Activated CD4-positive, alpha-beta T cell treated with anti-CD3 and anti-CD28 coated beads, Interleukin-2, amount 10 ng/mL, durations not matched to agents 24 days and 14 days (primary cell): Measurements from ENCODE around the gene DIP2C. TPM values are rescaled to one million over a fixed set of nuclear protein-coding genes. Genes with fewer than 3 reads are reported as not detected.

Source experiments
- DNase-seq: peaks from one replicate; pipeline ENCODE4 v3.0.0; 2022
- H3K27ac Mint-ChIP-seq: one replicate; pipeline ENCODE4 v1.8.0; 2022; ENCODE audit warnings: mild to moderate bottlenecking, mixed read lengths
- H3K27me3 Mint-ChIP-seq: one replicate; pipeline ENCODE4 v1.8.0; 2022; ENCODE audit warnings: mixed read lengths
- H3K36me3 Mint-ChIP-seq: one replicate; pipeline ENCODE4 v1.8.0; 2022; ENCODE audit warnings: low read depth, mild to moderate bottlenecking, mixed read lengths
- H3K4me1 Mint-ChIP-seq: one replicate; pipeline ENCODE4 v1.8.0; 2021; ENCODE audit warnings: mixed read lengths
- H3K4me3 Mint-ChIP-seq: one replicate; pipeline ENCODE4 v1.8.0; 2022; ENCODE audit warnings: mild to moderate bottlenecking, moderate library complexity, mixed read lengths
- H3K9me3 Mint-ChIP-seq: one replicate; pipeline ENCODE4 v1.8.0; 2021; ENCODE audit warnings: mixed read lengths
- intact Hi-C: fragments of 100-400 bp; cut with micrococcal nuclease; formaldehyde crosslinking; loops from one replicate; pipeline ENCODE4 v1.15.1; 2023
- total RNA-seq: library from RNA; stranded (reverse); gene quantifications from 2 replicates; pipeline ENCODE4 v1.2.3, GENCODE V29; 2022

The DIP2C gene
- total RNA-seq, 1 donor from 2014 or later, result 1.4 TPM

GRCh38 chr10:381805-382204, 307.7 kb downstream of the DIP2C start:
- Mint-ChIP-seq H3K27ac (peak overlapping the region; percentile 39), H3K36me3 (peaks cover 4% of the 10 kb centered on the region), H3K4me3 (peak overlapping the region; percentile 35), H3K27me3 (no peaks in the 10 kb centered on the region), H3K9me3 (no peaks in the 10 kb centered on the region), H3K4me1 (peaks cover 9% of the 10 kb centered on the region)
- intact Hi-C loops, result no loop called here
- peak; percentile 68 for DNase-seq

DNA sequence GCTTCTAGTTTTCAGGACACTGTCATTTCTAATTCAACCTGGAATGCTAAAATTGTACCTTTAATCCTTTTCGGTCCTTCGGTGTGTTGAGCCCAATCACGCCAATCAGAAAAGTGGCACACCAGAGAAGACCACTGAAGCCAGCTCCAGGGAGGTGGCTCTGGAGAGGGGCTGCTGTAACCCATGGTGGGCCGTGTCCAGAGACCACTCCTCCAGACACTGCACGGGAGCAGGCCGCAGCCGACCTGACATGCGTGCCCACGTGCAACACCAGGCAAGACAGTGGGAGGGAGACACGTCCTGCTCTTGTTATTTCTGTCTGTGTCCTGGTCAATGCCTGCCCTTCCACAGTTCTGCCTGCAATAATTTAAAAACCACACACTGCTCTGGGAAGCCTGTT, 308.1 kb downstream of the DIP2C start:
- H3K4me3 Mint-ChIP-seq, result no peak overlapping the region
- peak overlapping the region; percentile 39 for H3K27ac Mint-ChIP-seq
- H3K36me3 Mint-ChIP-seq, result peaks cover 4% of the 10 kb centered on the region
- no peaks in the 10 kb centered on the region for H3K9me3 Mint-ChIP-seq
- DNase-seq, result no peak
- no peaks in the 10 kb centered on the region for H3K27me3 Mint-ChIP-seq
- intact Hi-C loops, result no loop called here
- H3K4me1 Mint-ChIP-seq, result peaks cover 9% of the 10 kb centered on the region

DNA sequence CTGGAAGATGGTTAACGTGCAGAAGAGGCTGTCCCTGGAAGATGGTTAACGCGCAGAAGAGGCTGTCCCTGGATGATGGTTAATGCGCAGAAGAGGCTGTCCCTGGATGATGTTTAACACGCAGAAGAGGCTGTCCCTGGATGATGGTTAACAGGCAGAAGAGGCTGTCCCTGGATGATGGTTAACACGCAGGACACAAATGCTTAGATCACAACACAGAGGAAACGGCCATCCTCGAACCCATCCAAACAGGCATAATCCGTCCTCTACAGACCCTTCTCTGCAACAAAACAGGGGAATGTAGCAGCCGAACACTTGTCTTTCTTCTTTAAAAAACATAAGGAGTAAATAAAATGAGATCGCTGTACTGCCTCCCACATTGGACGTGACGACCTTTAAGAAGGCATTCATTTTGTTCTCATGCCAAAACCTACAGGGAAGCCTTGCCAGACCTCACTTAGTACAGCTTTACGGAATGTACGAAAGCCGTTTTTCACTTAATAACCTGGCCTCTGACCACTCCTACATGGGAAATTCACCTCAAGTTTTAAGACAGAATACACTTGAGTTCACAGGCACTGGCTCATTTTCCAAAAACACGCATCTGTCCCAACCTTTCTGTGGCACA, 309.0 kb downstream of the DIP2C start:
- H3K4me1 Mint-ChIP-seq, result peaks cover 9% of the 10 kb centered on the region
- H3K27me3 Mint-ChIP-seq, result no peaks in the 10 kb centered on the region
- H3K27ac Mint-ChIP-seq, result no peak overlapping the region
- DNase-seq, result no peak
- H3K4me3 Mint-ChIP-seq, result no peak overlapping the region
- peaks cover 4% of the 10 kb centered on the region for H3K36me3 Mint-ChIP-seq
- H3K9me3 Mint-ChIP-seq, result no peaks in the 10 kb centered on the region
- intact Hi-C loops, result no loop called here

DNA sequence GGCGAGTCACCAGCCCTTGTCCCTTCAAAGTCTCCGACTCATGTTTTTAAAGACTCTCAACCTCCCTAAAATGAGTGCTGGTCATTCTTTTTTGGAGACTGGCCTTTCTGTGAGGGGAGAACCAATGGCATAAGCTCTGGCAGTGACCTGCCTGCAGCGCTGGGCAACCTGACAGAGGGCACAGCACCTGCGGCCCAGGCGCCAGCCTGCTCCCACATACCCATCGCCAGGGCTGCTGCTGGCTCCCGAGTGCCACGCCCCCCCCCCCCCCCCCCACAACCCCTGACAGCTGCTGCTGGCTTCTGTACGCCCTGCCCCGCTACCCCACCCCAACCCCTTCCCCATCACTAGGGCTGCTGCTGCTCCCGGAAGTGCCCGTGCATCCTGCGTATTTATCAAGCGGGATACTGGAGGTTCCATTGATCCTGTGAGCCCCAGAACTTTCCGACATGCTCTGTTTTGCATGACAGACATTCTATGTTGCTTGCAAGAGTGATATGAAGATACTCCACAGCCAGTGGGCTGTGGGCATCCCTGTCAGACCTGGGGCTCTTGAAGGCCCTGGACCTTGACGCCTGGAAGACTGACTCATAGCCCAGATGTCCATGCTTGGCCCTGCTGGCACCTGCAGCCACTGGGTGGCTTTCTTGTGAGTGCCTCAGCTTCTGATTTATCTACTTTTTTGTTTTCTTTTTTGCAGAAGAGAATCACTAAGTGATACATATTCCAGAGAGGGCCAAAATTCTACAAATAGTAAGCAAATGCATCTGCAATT, 310.4 kb downstream of the DIP2C start:
- intact Hi-C loops, result no loop called here
- H3K36me3 Mint-ChIP-seq, result peaks cover 4% of the 10 kb centered on the region
- no peak overlapping the region for H3K4me3 Mint-ChIP-seq
- H3K27me3 Mint-ChIP-seq, result no peaks in the 10 kb centered on the region
- no peaks in the 10 kb centered on the region for H3K9me3 Mint-ChIP-seq
- H3K4me1 Mint-ChIP-seq, result peaks cover 9% of the 10 kb centered on the region
- no peak for DNase-seq
- H3K27ac Mint-ChIP-seq, result no peak overlapping the region

GRCh38 chr10:378230-378929, 311.1 kb downstream of the DIP2C start:
- Mint-ChIP-seq H3K36me3 (peaks cover 4% of the 10 kb centered on the region), H3K4me1 (peaks cover 9% of the 10 kb centered on the region), H3K4me3 (no peak overlapping the region), H3K27ac (no peak overlapping the region), H3K9me3 (no peaks in the 10 kb centered on the region), H3K27me3 (no peaks in the 10 kb centered on the region)
- DNase-seq, result no peak
- intact Hi-C loops, result no loop called here

GRCh38 chr10:377228-377627, 312.2 kb downstream of the DIP2C start:
- peaks cover 4% of the 10 kb centered on the region for H3K36me3 Mint-ChIP-seq
- intact Hi-C loops, result no loop called here
- no peak for DNase-seq
- H3K4me3 Mint-ChIP-seq, result no peak overlapping the region
- no peaks in the 10 kb centered on the region for H3K27me3 Mint-ChIP-seq
- H3K27ac Mint-ChIP-seq, result no peak overlapping the region
- peaks cover 7% of the 10 kb centered on the region for H3K4me1 Mint-ChIP-seq
- H3K9me3 Mint-ChIP-seq, result no peaks in the 10 kb centered on the region

GRCh38 chr10:375815-376505, 313.5 kb downstream of the DIP2C start:
- Mint-ChIP-seq H3K9me3 (no peaks in the 10 kb centered on the region), H3K4me3 (no peak overlapping the region), H3K4me1 (no peaks in the 10 kb centered on the region), H3K36me3 (no peaks in the 10 kb centered on the region), H3K27ac (no peak overlapping the region), H3K27me3 (no peaks in the 10 kb centered on the region)
- intact Hi-C loops, result no loop called here
- no peak for DNase-seq

DNA sequence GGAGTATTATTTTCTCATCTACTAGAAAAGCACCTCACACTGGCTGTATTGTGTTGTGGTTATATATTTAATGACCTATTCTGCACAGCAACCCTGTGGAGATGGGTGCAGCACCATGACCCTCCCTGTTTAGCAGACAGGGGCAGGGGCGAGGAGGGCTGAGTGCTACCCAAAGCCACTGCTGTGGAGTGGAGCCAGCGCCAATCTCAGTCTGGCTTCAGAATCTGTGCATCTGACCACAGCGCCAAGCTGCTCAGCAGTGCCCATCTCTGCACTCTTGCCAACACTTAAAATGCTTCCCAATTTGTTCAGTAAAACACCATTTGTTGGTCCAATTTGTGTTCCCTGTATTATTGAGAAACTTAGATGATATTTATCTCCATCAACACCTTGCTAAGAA, 315.1 kb downstream of the DIP2C start:
- Mint-ChIP-seq H3K4me3 (no peak overlapping the region), H3K27ac (no peak overlapping the region), H3K36me3 (no peaks in the 10 kb centered on the region), H3K9me3 (no peaks in the 10 kb centered on the region), H3K27me3 (no peaks in the 10 kb centered on the region), H3K4me1 (no peaks in the 10 kb centered on the region)
- intact Hi-C loops, result no loop called here
- DNase-seq, result no peak

- no peaks in the 10 kb centered on the region for H3K9me3 Mint-ChIP-seq
- intact Hi-C loops, result no loop called here
- H3K36me3 Mint-ChIP-seq, result no peaks in the 10 kb centered on the region
- H3K27ac Mint-ChIP-seq, result no peak overlapping the region
- no peak overlapping the region for H3K4me3 Mint-ChIP-seq
- H3K4me1 Mint-ChIP-seq, result no peaks in the 10 kb centered on the region
- no peak for DNase-seq
- no peaks in the 10 kb centered on the region for H3K27me3 Mint-ChIP-seq
Observed at GRCh38 chr10:373526-374309, 315.8 kb downstream of the DIP2C start.

GRCh38 chr10:373015-373414, 316.5 kb downstream of the DIP2C start:
- H3K4me1 Mint-ChIP-seq, result no peaks in the 10 kb centered on the region
- H3K27ac Mint-ChIP-seq, result no peak overlapping the region
- H3K27me3 Mint-ChIP-seq, result no peaks in the 10 kb centered on the region

DNA sequence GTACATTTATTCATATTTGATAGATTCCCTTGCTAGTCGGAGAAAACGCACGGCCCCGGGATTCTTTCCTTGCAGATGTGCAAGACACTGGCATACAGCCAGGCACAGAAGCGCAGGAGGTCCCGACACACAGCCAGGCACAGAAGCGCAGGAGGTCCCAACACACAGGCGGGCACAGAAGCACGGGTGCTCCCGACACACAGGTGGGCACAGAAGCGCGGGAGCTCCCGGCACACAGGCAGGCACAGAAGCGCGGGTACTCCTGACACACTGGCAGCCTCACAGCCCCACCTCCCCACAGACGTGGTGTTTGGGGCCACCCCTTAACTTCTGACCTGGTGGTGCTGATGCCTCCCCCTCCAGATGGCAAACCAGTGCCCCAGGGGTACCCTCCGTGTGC, 316.9 kb downstream of the DIP2C start:
- H3K27ac Mint-ChIP-seq, result no peak overlapping the region

More at GRCh38 chr10:373015-373414, 316.5 kb downstream of the DIP2C start:
- no peak for DNase-seq
- Mint-ChIP-seq H3K36me3 (no peaks in the 10 kb centered on the region), H3K4me3 (no peak overlapping the region), H3K9me3 (no peaks in the 10 kb centered on the region)
- intact Hi-C loops, result no loop called here

DNA sequence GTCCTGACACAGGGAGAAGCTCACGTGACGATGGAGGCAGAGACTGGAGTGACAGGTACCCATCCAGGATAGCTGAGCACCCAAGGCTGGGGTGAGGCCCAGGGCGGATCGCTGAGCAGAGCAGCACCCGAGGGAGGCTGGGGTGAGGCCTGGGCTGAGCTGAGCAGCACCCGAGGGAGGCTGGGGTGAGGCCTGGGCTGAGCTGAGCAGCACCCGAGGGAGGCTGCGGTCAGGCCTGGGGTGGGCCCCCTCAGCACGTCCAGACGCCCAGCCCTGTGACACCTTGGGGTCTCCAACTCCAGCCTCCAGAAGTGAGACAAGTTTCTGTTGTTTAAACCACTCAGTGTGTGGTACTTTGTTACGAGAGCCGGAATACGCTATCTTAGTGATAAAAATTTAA, 318.0 kb downstream of the DIP2C start:
- no peak for DNase-seq
- no peak overlapping the region for H3K4me3 Mint-ChIP-seq
- no peak overlapping the region for H3K27ac Mint-ChIP-seq
- no peaks in the 10 kb centered on the region for H3K4me1 Mint-ChIP-seq
- intact Hi-C loops, result no loop called here
- H3K27me3 Mint-ChIP-seq, result no peaks in the 10 kb centered on the region
- H3K9me3 Mint-ChIP-seq, result no peaks in the 10 kb centered on the region
- no peaks in the 10 kb centered on the region for H3K36me3 Mint-ChIP-seq

More for the DNA sequence above, 316.9 kb downstream of the DIP2C start:
- Mint-ChIP-seq H3K4me1 (no peaks in the 10 kb centered on the region), H3K27me3 (no peaks in the 10 kb centered on the region), H3K4me3 (no peak overlapping the region), H3K9me3 (no peaks in the 10 kb centered on the region), H3K36me3 (no peaks in the 10 kb centered on the region)
- DNase-seq, result no peak
- intact Hi-C loops, result no loop called here

- Mint-ChIP-seq H3K4me1 (no peaks in the 10 kb centered on the region), H3K4me3 (no peak overlapping the region), H3K9me3 (no peaks in the 10 kb centered on the region), H3K27ac (no peak overlapping the region), H3K27me3 (no peaks in the 10 kb centered on the region), H3K36me3 (no peaks in the 10 kb centered on the region)
- intact Hi-C loops, result no loop called here
- DNase-seq, result no peak
Observed at GRCh38 chr10:370449-370825, 319.0 kb downstream of the DIP2C start.
